Naive thymus-derived CD4-positive, alpha-beta T cell (primary cell): ENCODE data around the gene PARVA. TPM values are rescaled to one million over a fixed set of nuclear protein-coding genes. Genes with fewer than 3 reads are reported as not detected.

Experiments used
- ATAC-seq: fragments of 150-1000 bp; cut with Tn5 transposase; 2 replicates; pipeline ENCODE4 v1.10.0; 2021; ENCODE audit warnings: mild to moderate bottlenecking, moderate library complexity
- CTCF ChIA-PET: fragments of 350-600 bp; sonication (Branson Sonifier 250); formaldehyde crosslinking; loops from one replicate; lab custom pipeline; 2021; ENCODE audit warnings: antibody characterized with exemption; lab: Charles Lee
- POLR2A ChIA-PET: fragments of 350-600 bp; sonication (Branson Sonifier 250); formaldehyde crosslinking; loops from one replicate; lab custom pipeline; 2021; ENCODE audit warnings: antibody characterized with exemption, inconsistent platforms; lab: Charles Lee
- DNase-seq, 9 donors: peaks; one replicate each; pipeline versions ENCODE4 v3.0.0 to v3.0.0-alpha.2; 2020 to 2022; ENCODE audit warnings: mixed read lengths in 1 of 9
- H3K27ac ChIP-seq: one replicate; pipeline ENCODE4 v1.7.0; 2013; ENCODE audit warnings: mild to moderate bottlenecking, low read depth, low read length, moderate library complexity
- H3K27me3 ChIP-seq, 2 donors: one replicate each; pipeline ENCODE4 v1.7.0; 2013; ENCODE audit warnings: low read length in 2 of 2, mild to moderate bottlenecking in 2 of 2, moderate library complexity in 2 of 2; ENCODE audit not compliant: control insufficient read depth in 2 of 2, insufficient read depth in 2 of 2
- H3K36me3 ChIP-seq, 3 experiments: 1 replicate in 2 of 3; 2 replicates in 1 of 3; pipeline ENCODE4 v1.7.0; 2013; ENCODE audit warnings: low read length in 3 of 3, mild to moderate bottlenecking in 3 of 3, moderate library complexity in 1 of 3; ENCODE audit not compliant: insufficient read depth in 3 of 3, control insufficient read depth in 2 of 3
- H3K4me1 ChIP-seq, 2 donors: one replicate each; pipeline ENCODE4 v1.7.0; 2013; ENCODE audit warnings: low read length in 2 of 2, mild to moderate bottlenecking in 2 of 2, moderate library complexity in 1 of 2; ENCODE audit not compliant: control insufficient read depth in 2 of 2, insufficient read depth in 2 of 2
- H3K4me3 ChIP-seq: 2 replicates; pipeline ENCODE4 v1.7.0; 2013; ENCODE audit warnings: mild to moderate bottlenecking, low read length
- H3K9me3 ChIP-seq, 3 experiments: 1 replicate in 2 of 3; 2 replicates in 1 of 3; pipeline ENCODE4 v1.7.0; 2013; ENCODE audit warnings: low read length in 3 of 3; ENCODE audit not compliant: control insufficient read depth in 2 of 3
- H3K27ac Mint-ChIP-seq, 9 donors: one replicate each; pipeline ENCODE4 v1.8.0; 2020 to 2022; ENCODE audit warnings: mixed read lengths in 9 of 9, mild to moderate bottlenecking in 8 of 9, moderate library complexity in 5 of 9, inconsistent platforms in 2 of 9
- H3K27me3 Mint-ChIP-seq, 5 donors: one replicate each; pipeline ENCODE4 v1.8.0; 2021 to 2022; ENCODE audit warnings: mixed read lengths in 5 of 5, mild to moderate bottlenecking in 1 of 5
- H3K36me3 Mint-ChIP-seq, 5 donors: one replicate each; pipeline ENCODE4 v1.8.0; 2020 to 2022; ENCODE audit warnings: mixed read lengths in 5 of 5, mild to moderate bottlenecking in 3 of 5, inconsistent platforms in 1 of 5
- H3K4me1 Mint-ChIP-seq, 7 donors: one replicate each; pipeline ENCODE4 v1.8.0; 2020 to 2022; ENCODE audit warnings: mixed read lengths in 7 of 7, mild to moderate bottlenecking in 3 of 7, inconsistent platforms in 1 of 7
- H3K4me3 Mint-ChIP-seq, 10 donors: one replicate each; pipeline ENCODE4 v1.8.0; 2020 to 2022; ENCODE audit warnings: mild to moderate bottlenecking in 10 of 10, mixed read lengths in 10 of 10, moderate library complexity in 6 of 10, inconsistent platforms in 2 of 10
- H3K9me3 Mint-ChIP-seq, 11 donors: one replicate each; pipeline ENCODE4 v1.8.0; 2020 to 2022; ENCODE audit warnings: mixed read lengths in 11 of 11, mild to moderate bottlenecking in 4 of 11, inconsistent platforms in 1 of 11, moderate library complexity in 1 of 11
- intact Hi-C, 2 donors: fragments of 100-400 bp; cut with micrococcal nuclease; formaldehyde crosslinking; loops; one replicate each; pipeline ENCODE4 v1.15.1; 2023
- polyA plus RNA-seq, 2 donors: library from polyadenylated mRNA; unstranded; fragments of 300-500 nt; fragmentation: Illumina TruSeq; gene quantifications; one replicate each; pipeline ENCODE4 v1.2.3, GENCODE V29; 2021
- total RNA-seq, 6 experiments: library from RNA in 5 of 6; stranded (reverse) in 5 of 6; gene quantifications; 1 replicate in 5 of 6; 2 replicates in 1 of 6; pipeline ENCODE4 v1.2.3 and lab custom pipeline; 2021 to 2026

PARVA gene
- total and polyA plus RNA-seq, 7 experiments from 2014 or later, result 0.07 to 0.97 (median 0.69) TPM

GRCh38 chr11:12560362-12560761 lies 183.0 kb downstream of the PARVA start:
- no peaks in the 10 kb centered on the region for H3K9me3 ChIP-seq
- CTCF ChIA-PET, result no interaction called here
- POLR2A ChIA-PET, result no interaction called here
- DNase-seq (no peak), ATAC-seq (no peak)
- Mint-ChIP-seq H3K4me1 (no peaks in the 10 kb centered on the region), H3K4me3 (no peak overlapping the region), H3K27ac (no peak overlapping the region), H3K36me3 (no peaks in the 10 kb centered on the region), H3K9me3 (peaks cover 0 to 5% (median 0%) of the 10 kb centered on the region in 11 donors), H3K27me3 (peaks cover 19 to 50% (median 27%) of the 10 kb centered on the region in 5 donors)
- intact Hi-C loops, result no loop called here
- no peak overlapping the region for H3K27ac ChIP-seq
- no peaks in the 10 kb centered on the region for H3K36me3 ChIP-seq
- H3K4me1 ChIP-seq, result no peaks in the 10 kb centered on the region
- H3K4me3 ChIP-seq, result no peak overlapping the region
- no peaks in the 10 kb centered on the region for H3K27me3 ChIP-seq

GRCh38 chr11:12560861-12561260 lies 183.5 kb downstream of the PARVA start:
- Histone ChIP-seq H3K27ac (no peak overlapping the region), H3K36me3 (no peaks in the 10 kb centered on the region), H3K27me3 (no peaks in the 10 kb centered on the region), H3K4me3 (no peak overlapping the region), H3K4me1 (no peaks in the 10 kb centered on the region), H3K9me3 (no peaks in the 10 kb centered on the region)
- H3K27me3 Mint-ChIP-seq, result peaks cover 16 to 51% (median 25%) of the 10 kb centered on the region in 5 donors
- peaks cover 0 to 5% (median 0%) of the 10 kb centered on the region in 11 donors for H3K9me3 Mint-ChIP-seq
- ATAC-seq, result no peak
- POLR2A ChIA-PET, result no interaction called here
- no peaks in the 10 kb centered on the region for H3K36me3 Mint-ChIP-seq
- no peak for DNase-seq
- CTCF ChIA-PET, result no interaction called here
- no peak overlapping the region for H3K27ac Mint-ChIP-seq
- H3K4me1 Mint-ChIP-seq, result no peaks in the 10 kb centered on the region
- intact Hi-C loops, result no loop called here
- H3K4me3 Mint-ChIP-seq, result no peak overlapping the region

GRCh38 chr11:12564012-12564411 lies 186.6 kb downstream of the PARVA start:
- peaks cover 16 to 58% (median 32%) of the 10 kb centered on the region in 5 donors for H3K27me3 Mint-ChIP-seq
- Histone ChIP-seq H3K36me3 (no peaks in the 10 kb centered on the region), H3K4me3 (no peak overlapping the region), H3K27me3 (no peaks in the 10 kb centered on the region), H3K9me3 (no peaks in the 10 kb centered on the region), H3K4me1 (no peaks in the 10 kb centered on the region), H3K27ac (no peak overlapping the region)
- H3K27ac Mint-ChIP-seq, result no peak overlapping the region
- ATAC-seq (no peak), DNase-seq (no peak)
- no peaks in the 10 kb centered on the region for H3K4me1 Mint-ChIP-seq
- H3K9me3 Mint-ChIP-seq, result peaks cover 0 to 6% (median 0%) of the 10 kb centered on the region in 11 donors
- H3K4me3 Mint-ChIP-seq, result no peak overlapping the region
- intact Hi-C loops, result no loop called here
- H3K36me3 Mint-ChIP-seq, result peaks cover 0 to 3% (median 0%) of the 10 kb centered on the region in 5 donors
- POLR2A ChIA-PET, result no interaction called here
- CTCF ChIA-PET, result no interaction called here

GRCh38 chr11:12565406-12565805 lies 188.0 kb downstream of the PARVA start:
- no peak overlapping the region for H3K27ac Mint-ChIP-seq
- H3K9me3 Mint-ChIP-seq, result peaks cover 0 to 6% (median 0%) of the 10 kb centered on the region in 11 donors
- no peak overlapping the region for H3K4me3 ChIP-seq
- no peaks in the 10 kb centered on the region for H3K27me3 ChIP-seq
- no peak overlapping the region for H3K27ac ChIP-seq
- intact Hi-C loops, result no loop called here
- H3K9me3 ChIP-seq, result no peaks in the 10 kb centered on the region
- no peaks in the 10 kb centered on the region for H3K4me1 Mint-ChIP-seq
- CTCF ChIA-PET, result no interaction called here
- H3K27me3 Mint-ChIP-seq, result peaks cover 22 to 61% (median 40%) of the 10 kb centered on the region in 5 donors
- DNase-seq (no peak), ATAC-seq (no peak)
- H3K4me3 Mint-ChIP-seq, result no peak overlapping the region
- no peaks in the 10 kb centered on the region for H3K4me1 ChIP-seq
- H3K36me3 Mint-ChIP-seq, result peaks cover 0 to 3% (median 0%) of the 10 kb centered on the region in 5 donors
- no peaks in the 10 kb centered on the region for H3K36me3 ChIP-seq
- POLR2A ChIA-PET, result no interaction called here

GRCh38 chr11:12567746-12568460 lies 190.5 kb downstream of the PARVA start:
- DNase-seq, result no peak
- Mint-ChIP-seq H3K9me3 (peaks cover 0 to 6% (median 0%) of the 10 kb centered on the region in 11 donors), H3K27ac (no peak overlapping the region), H3K36me3 (peaks cover 0 to 3% (median 0%) of the 10 kb centered on the region in 5 donors), H3K27me3 (peaks cover 33 to 51% (median 38%) of the 10 kb centered on the region in 5 donors), H3K4me3 (no peak overlapping the region), H3K4me1 (no peaks in the 10 kb centered on the region)
- Histone ChIP-seq H3K4me3 (no peak overlapping the region), H3K36me3 (no peaks in the 10 kb centered on the region), H3K4me1 (no peaks in the 10 kb centered on the region), H3K9me3 (no peaks in the 10 kb centered on the region), H3K27ac (no peak overlapping the region), H3K27me3 (no peaks in the 10 kb centered on the region)
- no peak for ATAC-seq
- ChIA-PET CTCF (no interaction called here), POLR2A (no interaction called here)
- intact Hi-C loops, result no loop called here

- no peaks in the 10 kb centered on the region for H3K27me3 ChIP-seq
- H3K36me3 Mint-ChIP-seq, result peaks cover 0 to 3% (median 0%) of the 10 kb centered on the region in 5 donors
- no peaks in the 10 kb centered on the region for H3K36me3 ChIP-seq
- no peak overlapping the region for H3K4me3 Mint-ChIP-seq
- intact Hi-C loops, result no loop called here
- H3K27ac ChIP-seq, result no peak overlapping the region
- POLR2A ChIA-PET, result no interaction called here
- CTCF ChIA-PET, result no interaction called here
- ATAC-seq, result no peak
- H3K27ac Mint-ChIP-seq, result no peak overlapping the region
- no peaks in the 10 kb centered on the region for H3K4me1 ChIP-seq
- H3K9me3 Mint-ChIP-seq, result peaks cover 0 to 6% (median 0%) of the 10 kb centered on the region in 11 donors
- peaks cover 37 to 54% (median 48%) of the 10 kb centered on the region in 5 donors for H3K27me3 Mint-ChIP-seq
- no peaks in the 10 kb centered on the region for H3K4me1 Mint-ChIP-seq
- H3K9me3 ChIP-seq, result no peaks in the 10 kb centered on the region
- H3K4me3 ChIP-seq, result no peak overlapping the region
- DNase-seq, result no peak
These were observed 192.4 kb downstream of the PARVA start for GRCh38 chr11:12569499-12570425.
